Calu3 (cell line): ENCODE measurements around the gene IER3IP1. TPM values are rescaled to one million over a fixed set of nuclear protein-coding genes. Genes with fewer than 3 reads are reported as not detected.

Experiments
- BruUV-seq: library from RNA; stranded (reverse); fragments of 400-500 nt; replicated peaks from 2 replicates; lab custom pipeline; 2021; lab: Mats Ljungman, UMichigan
- CTCF ChIA-PET: fragments of 300-600 bp; sonication (Branson Sonifier 250); formaldehyde crosslinking; loops from one replicate; lab custom pipeline; 2022; ENCODE audit warnings: antibody characterized with exemption; lab: Charles Lee
- DNase-seq: peaks from one replicate; pipeline ENCODE4 v3.0.0; 2022
- H3K27ac Mint-ChIP-seq: one replicate; pipeline ENCODE4 v1.8.0; 2022; ENCODE audit warnings: mixed read lengths; ENCODE audit not compliant: unreplicated experiment
- H3K27me3 Mint-ChIP-seq: one replicate; pipeline ENCODE4 v1.8.0; 2022; ENCODE audit warnings: mixed read lengths; ENCODE audit not compliant: unreplicated experiment
- H3K36me3 Mint-ChIP-seq: one replicate; pipeline ENCODE4 v1.8.0; 2022; ENCODE audit warnings: mild to moderate bottlenecking, moderate library complexity, mixed read lengths; ENCODE audit not compliant: insufficient read depth, unreplicated experiment
- H3K4me1 Mint-ChIP-seq: one replicate; pipeline ENCODE4 v1.8.0; 2022; ENCODE audit warnings: mild to moderate bottlenecking, low read depth, mixed read lengths; ENCODE audit not compliant: unreplicated experiment
- H3K4me3 Mint-ChIP-seq: one replicate; pipeline ENCODE4 v1.8.0; 2022; ENCODE audit warnings: mild to moderate bottlenecking, low read depth, moderate library complexity, mixed read lengths; ENCODE audit not compliant: unreplicated experiment
- H3K9me3 Mint-ChIP-seq: one replicate; pipeline ENCODE4 v1.8.0; 2022; ENCODE audit warnings: low read depth, mixed read lengths; ENCODE audit not compliant: unreplicated experiment
- intact Hi-C: fragments of 100-400 bp; cut with micrococcal nuclease; formaldehyde crosslinking; loops from one replicate; pipeline ENCODE4 v1.10.0; 2022; ENCODE audit not compliant: unreplicated experiment
- total RNA-seq: library from RNA; stranded (reverse); gene quantifications from 2 replicates; pipeline ENCODE4 v1.2.3, GENCODE V29; 2022
- TF ChIP-seq, protein P1 (sequence below): fragments of 200-600 bp; IDR thresholded peaks from one replicate; pipeline ENCODE4 v1.8.0; 2022; ENCODE audit warnings: antibody characterized with exemption; ENCODE audit not compliant: unreplicated experiment

The IER3IP1 gene
- total RNA-seq, 1 experiment from 2014 or later, result 20.4 TPM

GRCh38 chr18:47108373-47108772 lies 67.8 kb downstream of the IER3IP1 start:
- Mint-ChIP-seq H3K27ac (no peak overlapping the region), H3K9me3 (no peaks in the 10 kb centered on the region), H3K4me3 (no peak overlapping the region), H3K27me3 (no peaks in the 10 kb centered on the region), H3K36me3 (peaks cover 11% of the 10 kb centered on the region), H3K4me1 (no peaks in the 10 kb centered on the region)
- no peak for DNase-seq
- intact Hi-C loops, result no loop called here
- CTCF ChIA-PET, result no interaction called here
- TF ChIP-seq, protein P1, sequence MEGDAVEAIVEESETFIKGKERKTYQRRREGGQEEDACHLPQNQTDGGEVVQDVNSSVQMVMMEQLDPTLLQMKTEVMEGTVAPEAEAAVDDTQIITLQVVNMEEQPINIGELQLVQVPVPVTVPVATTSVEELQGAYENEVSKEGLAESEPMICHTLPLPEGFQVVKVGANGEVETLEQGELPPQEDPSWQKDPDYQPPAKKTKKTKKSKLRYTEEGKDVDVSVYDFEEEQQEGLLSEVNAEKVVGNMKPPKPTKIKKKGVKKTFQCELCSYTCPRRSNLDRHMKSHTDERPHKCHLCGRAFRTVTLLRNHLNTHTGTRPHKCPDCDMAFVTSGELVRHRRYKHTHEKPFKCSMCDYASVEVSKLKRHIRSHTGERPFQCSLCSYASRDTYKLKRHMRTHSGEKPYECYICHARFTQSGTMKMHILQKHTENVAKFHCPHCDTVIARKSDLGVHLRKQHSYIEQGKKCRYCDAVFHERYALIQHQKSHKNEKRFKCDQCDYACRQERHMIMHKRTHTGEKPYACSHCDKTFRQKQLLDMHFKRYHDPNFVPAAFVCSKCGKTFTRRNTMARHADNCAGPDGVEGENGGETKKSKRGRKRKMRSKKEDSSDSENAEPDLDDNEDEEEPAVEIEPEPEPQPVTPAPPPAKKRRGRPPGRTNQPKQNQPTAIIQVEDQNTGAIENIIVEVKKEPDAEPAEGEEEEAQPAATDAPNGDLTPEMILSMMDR, result no peak
- no TSS peak for BruUV-seq

Other genes starting within 250 kb of the IER3IP1 start
- not detected in 2 replicates for gene ELOA2, start 140.7 kb downstream of the IER3IP1 start, total RNA-seq
- gene HDHD2, start 25.9 kb downstream of the IER3IP1 start, total RNA-seq, result 30.1 and 31.6 TPM in 2 replicates
- gene SKOR2, start 75.3 kb upstream of the IER3IP1 start, total RNA-seq, result not detected in 2 replicates